Stimulated activated CD4-positive, alpha-beta T cell treated with anti-CD3 and anti-CD28 coated beads, Interleukin-1b, Interleukin-23, amount 100 ng/mL, for 4 hours (primary cell): ENCODE results near the gene CDK5RAP2.

ENCODE experiments used
- DNase-seq, 2 donors: peaks; one replicate each; pipeline ENCODE4 v3.0.0-alpha.2; 2020; ENCODE audit warnings: low read depth in 2 of 2

The CDK5RAP2 gene

GRCh38 chr9:120351106-120351505, 228.9 kb downstream of the CDK5RAP2 start:
- no peak for DNase-seq

GRCh38 chr9:120350596-120350995, 229.4 kb downstream of the CDK5RAP2 start:
- no peak for DNase-seq

DNA sequence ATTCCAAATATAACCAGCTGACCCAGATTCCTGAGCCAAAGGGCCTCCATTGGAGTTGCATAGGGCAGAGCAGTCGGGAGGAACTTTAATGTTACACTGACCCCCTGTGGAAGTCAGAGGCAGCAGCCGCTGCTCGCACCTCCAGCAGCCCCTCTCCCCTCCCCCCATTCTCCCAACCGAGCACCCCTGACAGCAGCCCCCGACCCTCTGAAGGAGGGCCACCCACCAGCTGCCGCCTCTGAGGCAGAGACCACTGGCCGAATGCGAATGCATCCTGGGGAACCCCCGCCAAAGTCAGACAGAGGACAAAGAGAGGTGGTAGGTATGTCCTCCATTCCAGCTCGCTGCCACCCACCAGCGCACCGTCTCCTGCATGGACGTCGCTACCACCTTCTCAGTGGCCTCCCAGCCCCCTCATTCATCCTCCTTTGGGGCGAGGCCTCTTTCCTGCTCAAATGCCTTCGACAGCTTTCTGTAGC, 231.0 kb downstream of the CDK5RAP2 start:
- DNase-seq, result no peak

- DNase-seq, result no peak
Measured at GRCh38 chr9:120345379-120345778, 234.6 kb downstream of the CDK5RAP2 start.

GRCh38 chr9:120344230-120344629, 235.7 kb downstream of the CDK5RAP2 start:
- DNase-seq, result no peak

GRCh38 chr9:120343416-120343815, 236.6 kb downstream of the CDK5RAP2 start:
- DNase-seq, result no peak
